RWPE1 (cell line): Measurements from ENCODE around the gene ZSWIM5.
"Not testable (repeated sequence)": the region's sequence is repeated elsewhere in the genome, so short reads cannot be mapped to it uniquely, and the experiment has no call there.

ENCODE experiments used
- CTCF ChIA-PET: fragments of 350-600 bp; sonication (Branson Sonifier 250); formaldehyde crosslinking; extraction: SDS; loops from one replicate; lab custom pipeline; 2021; lab: Yijun Ruan, JAX
- POLR2A ChIA-PET: fragments of 400-600 bp; formaldehyde crosslinking; extraction: SDS; loops from one replicate; lab custom pipeline; 2020; ENCODE audit warnings: antibody characterized with exemption; ENCODE audit not compliant: low non-redundant PET; lab: Yijun Ruan, JAX
- DNase-seq: peaks from one replicate; pipeline ENCODE4 v3.0.0; 2012; ENCODE audit warnings: low spot score
- H3K27ac ChIP-seq: fragments of 450-650 bp; 2 replicates; pipeline ENCODE4 v1.5.1; 2017
- CTCF ChIP-seq: fragments of 450-650 bp; conservative IDR thresholded peaks from 2 replicates; pipeline ENCODE4 v1.5.1; 2017; ENCODE audit warnings: low read depth, mild to moderate bottlenecking

Gene ZSWIM5

GRCh38 chr1:45187725-45188124 lies 18.7 kb downstream of the ZSWIM5 start:
- H3K27ac ChIP-seq = no peak overlapping the region
- no peak for TF ChIP-seq CTCF
- no peak for DNase-seq
- POLR2A ChIA-PET = no interaction called here
- CTCF ChIA-PET = no interaction called here

GRCh38 chr1:45179918-45180519 lies 26.4 kb downstream of the ZSWIM5 start:
- DNase-seq, POLR2A ChIA-PET, H3K27ac ChIP-seq, CTCF ChIA-PET: not testable (repeated sequence)

- CTCF ChIA-PET = no interaction called here
- POLR2A ChIA-PET = no interaction called here
- DNase-seq = peak; percentile 13
- no peak for TF ChIP-seq CTCF
- H3K27ac ChIP-seq = no peak overlapping the region
Measured at GRCh38 chr1:45177452-45177851, 29.0 kb downstream of the ZSWIM5 start.

GRCh38 chr1:45172764-45173163 lies 33.6 kb downstream of the ZSWIM5 start:
- no peak for DNase-seq
- TF ChIP-seq CTCF = no peak
- H3K27ac ChIP-seq = no peak overlapping the region
- POLR2A ChIA-PET = no interaction called here
- CTCF ChIA-PET = no interaction called here

- ChIA-PET POLR2A (no interaction called here), CTCF (no interaction called here)
- DNase-seq = peak; percentile 41
- no peak for TF ChIP-seq CTCF
- H3K27ac ChIP-seq = no peak overlapping the region
Measured at GRCh38 chr1:45172005-45172404, 34.4 kb downstream of the ZSWIM5 start.

- H3K27ac ChIP-seq = no peak overlapping the region
- TF ChIP-seq CTCF = no peak
- ChIA-PET POLR2A (no interaction called here), CTCF (no interaction called here)
- DNase-seq = no peak
Measured at GRCh38 chr1:45171575-45171974, 34.8 kb downstream of the ZSWIM5 start.

GRCh38 chr1:45170151-45170742 lies 36.2 kb downstream of the ZSWIM5 start:
- ChIA-PET POLR2A (no interaction called here), CTCF (interaction anchor here (0.5 to 0.7 kb wide), 2 partner anchors 159 to 1492 kb away, joined by 3 to 5 read pairs; no protein-coding TSS in a partner anchor)
- TF ChIP-seq CTCF = no peak
- no peak for DNase-seq
- H3K27ac ChIP-seq = no peak overlapping the region

GRCh38 chr1:45167947-45168346 lies 38.5 kb downstream of the ZSWIM5 start:
- H3K27ac ChIP-seq, CTCF ChIA-PET, POLR2A ChIA-PET, DNase-seq: not testable (repeated sequence)

GRCh38 chr1:45164307-45164706 lies 42.1 kb downstream of the ZSWIM5 start:
- H3K27ac ChIP-seq, DNase-seq, POLR2A ChIA-PET, CTCF ChIA-PET: not testable (repeated sequence)

- POLR2A ChIA-PET, CTCF ChIA-PET, DNase-seq, H3K27ac ChIP-seq: not testable (repeated sequence)
Measured at GRCh38 chr1:45163111-45163510, 43.3 kb downstream of the ZSWIM5 start.
